ENCODE data around the gene PTMA.

The PTMA gene

DNA sequence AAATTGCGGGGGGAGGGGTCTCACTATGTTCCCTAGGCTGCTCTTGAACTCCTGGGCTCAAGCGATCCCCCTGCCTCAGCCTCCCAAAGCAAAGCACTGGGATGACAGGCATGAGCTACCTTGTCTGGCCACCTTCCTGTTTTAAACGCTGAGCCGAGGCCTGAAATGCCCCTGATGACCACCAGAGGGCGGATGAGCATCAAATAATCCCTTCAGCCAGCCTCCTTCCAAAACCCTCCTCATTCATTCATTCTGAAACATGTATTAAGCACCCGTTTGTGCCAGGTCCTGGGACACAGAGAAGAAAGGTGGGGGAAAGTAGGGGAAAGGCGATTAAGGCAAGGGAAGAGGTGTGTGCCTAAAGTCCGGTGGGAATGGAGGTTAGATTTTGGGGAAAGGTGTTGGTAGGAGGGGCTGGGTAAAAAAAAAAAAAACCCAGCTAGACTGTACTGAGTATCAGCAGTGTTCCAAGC lies 30.7 kb upstream of the PTMA start:
- H3K4me3 ChIP-seq (ENCODE audit: low read depth, low read length), result no peak overlapping the region

GRCh38 chr2:231679908-231680284 lies 28.4 kb upstream of the PTMA start:
- TF ChIP-seq, protein P1, sequence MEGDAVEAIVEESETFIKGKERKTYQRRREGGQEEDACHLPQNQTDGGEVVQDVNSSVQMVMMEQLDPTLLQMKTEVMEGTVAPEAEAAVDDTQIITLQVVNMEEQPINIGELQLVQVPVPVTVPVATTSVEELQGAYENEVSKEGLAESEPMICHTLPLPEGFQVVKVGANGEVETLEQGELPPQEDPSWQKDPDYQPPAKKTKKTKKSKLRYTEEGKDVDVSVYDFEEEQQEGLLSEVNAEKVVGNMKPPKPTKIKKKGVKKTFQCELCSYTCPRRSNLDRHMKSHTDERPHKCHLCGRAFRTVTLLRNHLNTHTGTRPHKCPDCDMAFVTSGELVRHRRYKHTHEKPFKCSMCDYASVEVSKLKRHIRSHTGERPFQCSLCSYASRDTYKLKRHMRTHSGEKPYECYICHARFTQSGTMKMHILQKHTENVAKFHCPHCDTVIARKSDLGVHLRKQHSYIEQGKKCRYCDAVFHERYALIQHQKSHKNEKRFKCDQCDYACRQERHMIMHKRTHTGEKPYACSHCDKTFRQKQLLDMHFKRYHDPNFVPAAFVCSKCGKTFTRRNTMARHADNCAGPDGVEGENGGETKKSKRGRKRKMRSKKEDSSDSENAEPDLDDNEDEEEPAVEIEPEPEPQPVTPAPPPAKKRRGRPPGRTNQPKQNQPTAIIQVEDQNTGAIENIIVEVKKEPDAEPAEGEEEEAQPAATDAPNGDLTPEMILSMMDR (IDR thresholded peaks at IDR 0.05; ENCODE audit: borderline replicate concordance, insufficient read depth, low read depth, low read length), result no peak
- no peak overlapping the region for H3K4me3 ChIP-seq (ENCODE audit: low read depth, low read length)

More for the DNA sequence above, 30.7 kb upstream of the PTMA start:
- TF ChIP-seq, protein P1 (IDR thresholded peaks at IDR 0.05; ENCODE audit: borderline replicate concordance, insufficient read depth, low read depth, low read length), result peak; percentile 87

GRCh38 chr2:231680285-231680991 lies 27.9 kb upstream of the PTMA start:
- H3K4me3 ChIP-seq (ENCODE audit: low read depth, low read length), result peak overlapping the region; percentile 30
- TF ChIP-seq, protein P1 (IDR thresholded peaks at IDR 0.05; ENCODE audit: borderline replicate concordance, insufficient read depth, low read depth, low read length), result no peak

DNA sequence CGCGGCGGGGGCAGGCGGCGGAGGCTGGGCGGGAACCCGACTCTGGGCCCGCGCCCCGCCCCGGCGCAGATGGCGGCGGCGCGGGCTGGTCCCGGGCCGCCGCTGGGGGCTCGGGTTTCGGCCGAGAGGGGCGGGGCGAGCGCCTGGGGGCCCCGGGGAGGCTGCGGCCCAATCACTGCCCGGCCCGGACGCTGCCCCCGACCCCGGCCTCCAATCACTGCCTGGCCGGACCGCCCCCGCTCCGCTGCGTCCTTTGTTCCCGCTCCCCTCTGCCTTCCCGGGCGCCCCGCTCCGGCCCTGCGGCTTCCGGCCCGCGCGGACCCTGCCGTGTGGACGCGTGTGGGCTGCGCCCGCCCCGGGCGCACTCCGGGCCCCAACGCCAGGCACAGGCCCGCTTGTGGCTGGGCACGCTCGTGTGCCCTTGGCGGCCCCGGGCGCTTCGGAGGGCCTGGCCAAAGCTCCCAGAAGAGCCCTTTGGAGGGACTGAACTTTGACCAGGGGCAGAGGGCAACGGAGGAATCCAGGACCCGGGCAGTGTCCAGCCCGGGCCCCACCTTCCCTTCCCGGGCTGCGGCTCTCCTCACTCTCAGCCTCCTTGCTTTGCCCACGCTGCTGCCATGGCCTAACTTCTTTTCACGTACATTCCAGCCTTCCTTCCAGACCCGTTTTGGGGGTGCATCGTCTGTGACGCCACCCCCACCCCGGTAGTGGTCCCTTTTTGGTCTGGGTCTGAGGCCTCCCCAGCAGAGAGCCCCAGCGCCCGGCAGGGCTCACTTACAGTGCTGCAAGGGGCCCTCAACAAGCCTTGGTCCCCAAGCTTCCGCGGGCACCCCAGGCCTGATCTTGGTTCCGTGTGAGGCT lies 27.1 kb upstream of the PTMA start:
- TF ChIP-seq, protein P1 (IDR thresholded peaks at IDR 0.05; ENCODE audit: borderline replicate concordance, insufficient read depth, low read depth, low read length), result no peak
- peak overlapping the region; percentile 30 for H3K4me3 ChIP-seq (ENCODE audit: low read depth, low read length)

GRCh38 chr2:231682603-231683291 lies 25.6 kb upstream of the PTMA start:
- no peak overlapping the region for H3K4me3 ChIP-seq (ENCODE audit: low read depth, low read length)
- TF ChIP-seq, protein P1 (IDR thresholded peaks at IDR 0.05; ENCODE audit: borderline replicate concordance, insufficient read depth, low read depth, low read length), result no peak

DNA sequence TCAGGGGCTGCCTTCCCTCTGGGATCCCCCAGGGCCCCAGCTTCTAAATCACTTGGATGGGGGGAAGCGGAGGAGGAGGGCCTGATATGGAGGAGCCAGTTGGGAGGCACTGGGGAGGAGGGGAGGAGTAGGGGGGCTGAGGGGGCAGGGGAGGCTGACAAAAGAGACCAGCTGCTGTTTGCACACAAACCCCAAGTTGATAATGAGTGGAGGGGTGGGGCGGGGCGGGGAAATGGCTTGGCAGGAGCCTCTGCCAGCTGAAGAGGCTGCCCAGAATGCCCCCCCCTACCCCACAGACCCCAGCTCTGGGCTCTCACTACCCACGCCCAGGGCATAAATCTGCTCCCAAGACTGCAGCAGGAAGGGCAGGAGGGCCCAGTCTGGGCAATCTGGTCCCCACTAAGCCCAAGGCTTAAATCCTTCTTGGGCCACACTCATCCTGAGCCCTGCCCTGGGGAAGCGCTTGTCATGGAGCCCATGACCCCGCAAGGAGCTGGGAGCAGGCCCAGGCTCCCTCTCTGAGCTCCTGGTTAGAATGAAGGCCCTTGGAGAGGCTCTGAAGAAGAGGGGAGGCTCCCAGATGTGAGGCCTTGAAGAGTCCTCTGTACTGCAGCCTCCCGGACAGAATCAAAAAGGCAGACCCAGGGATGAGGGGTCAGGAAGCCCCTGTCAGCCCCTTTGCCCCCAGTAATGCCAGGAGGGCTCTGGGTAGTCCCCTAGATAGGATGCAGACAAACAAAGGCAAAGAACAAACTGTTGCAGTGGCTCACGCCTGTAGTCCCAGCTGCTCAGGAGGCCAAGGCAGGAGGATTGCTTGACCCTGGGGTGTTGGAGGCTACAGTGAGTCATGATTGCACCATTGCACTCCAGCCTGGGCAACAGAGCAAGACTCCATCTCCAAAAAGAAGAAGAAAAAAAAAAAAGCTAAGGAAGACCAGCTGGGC lies 24.8 kb upstream of the PTMA start:
- TF ChIP-seq, protein P1 (IDR thresholded peaks at IDR 0.05; ENCODE audit: borderline replicate concordance, insufficient read depth, low read depth, low read length), result no peak
- H3K4me3 ChIP-seq (ENCODE audit: low read depth, low read length), result no peak overlapping the region
